ENCODE data around the gene TFR2. TPM values are rescaled to one million over a fixed set of nuclear protein-coding genes. Genes with fewer than 3 reads are reported as not detected.

TFR2 gene
- total RNA-seq, 4 donors from 2014 or later, result 1.3 to 3.4 (median 1.6) TPM

GRCh38 chr7:100578246-100579183, 62.8 kb downstream of the TFR2 start:
- WGBS, 2 donors, result 94% methylated on average over 25 to 28 of the region's 28 CpGs
- TF ChIP-seq CTCF (IDR thresholded peaks at IDR 0.05) (no peak), POLR2A (IDR thresholded peaks at IDR 0.05) (no peak)
- H3K4me3 ChIP-seq (ENCODE audit: low read depth, poor library complexity, severe bottlenecking), result no peak overlapping the region
- intact Hi-C loops (cut with DNase I; ENCODE audit: low total_unique reads), result no loop called here
- DNase-seq (ENCODE audit: low spot score in 2 of 2), result no peak

GRCh38 chr7:100577507-100577906, 63.8 kb downstream of the TFR2 start:
- H3K4me3 ChIP-seq (ENCODE audit: low read depth, poor library complexity, severe bottlenecking), result no peak overlapping the region
- WGBS, 2 donors, result 93 to 94% methylated on average over 12 to 14 of the region's 14 CpGs
- TF ChIP-seq CTCF (IDR thresholded peaks at IDR 0.05) (no peak), POLR2A (IDR thresholded peaks at IDR 0.05) (no peak)
- intact Hi-C loops (cut with DNase I; ENCODE audit: low total_unique reads), result no loop called here
- no peak for DNase-seq (ENCODE audit: low spot score in 2 of 2)

- no peak for TF ChIP-seq POLR2A (IDR thresholded peaks at IDR 0.05)
- TF ChIP-seq CTCF (IDR thresholded peaks at IDR 0.05), result no peak
- intact Hi-C loops (cut with DNase I; ENCODE audit: low total_unique reads), result no loop called here
- WGBS, 2 donors, result 93 to 95% methylated on average over 23 to 24 of the region's 24 CpGs
- no peak overlapping the region for H3K4me3 ChIP-seq (ENCODE audit: low read depth, poor library complexity, severe bottlenecking)
- no peak for DNase-seq (ENCODE audit: low spot score in 2 of 2)
Measured at GRCh38 chr7:100577103-100577502, 64.2 kb downstream of the TFR2 start.

- intact Hi-C loops (cut with DNase I; ENCODE audit: low total_unique reads), result no loop called here
- H3K4me3 ChIP-seq (ENCODE audit: low read depth, poor library complexity, severe bottlenecking), result no peak overlapping the region
- no peak for DNase-seq (ENCODE audit: low spot score in 2 of 2)
- WGBS, 2 donors, result 91 to 94% methylated on average over 13 of the region's 13 CpGs
- TF ChIP-seq CTCF (IDR thresholded peaks at IDR 0.05), result no peak
- no peak for TF ChIP-seq POLR2A (IDR thresholded peaks at IDR 0.05)
Measured at GRCh38 chr7:100576384-100576993, 64.9 kb downstream of the TFR2 start.

- no peak for TF ChIP-seq POLR2A (IDR thresholded peaks at IDR 0.05)
- TF ChIP-seq CTCF (IDR thresholded peaks at IDR 0.05), result no peak
- intact Hi-C loops (cut with DNase I; ENCODE audit: low total_unique reads), result no loop called here
- no peak for DNase-seq (ENCODE audit: low spot score in 2 of 2)
- WGBS, 2 donors, result 86 to 88% methylated on average over 17 of the region's 17 CpGs
- H3K4me3 ChIP-seq (ENCODE audit: low read depth, poor library complexity, severe bottlenecking), result no peak overlapping the region
Measured at GRCh38 chr7:100575746-100576383, 65.5 kb downstream of the TFR2 start.

All from lower leg skin (tissue), 4 donors.